HG02970 (cell line): ENCODE measurements around the gene HTRA3.

Source experiments
- ATAC-seq: cut with Tn5 transposase; IDR thresholded peaks from one replicate; pipeline ENCODE4 v1.9.1; 2021; ENCODE audit warnings: mild to moderate bottlenecking, moderate library complexity, moderate number of reproducible peaks; ENCODE audit not compliant: unreplicated experiment, low FRiP score

The HTRA3 gene

DNA sequence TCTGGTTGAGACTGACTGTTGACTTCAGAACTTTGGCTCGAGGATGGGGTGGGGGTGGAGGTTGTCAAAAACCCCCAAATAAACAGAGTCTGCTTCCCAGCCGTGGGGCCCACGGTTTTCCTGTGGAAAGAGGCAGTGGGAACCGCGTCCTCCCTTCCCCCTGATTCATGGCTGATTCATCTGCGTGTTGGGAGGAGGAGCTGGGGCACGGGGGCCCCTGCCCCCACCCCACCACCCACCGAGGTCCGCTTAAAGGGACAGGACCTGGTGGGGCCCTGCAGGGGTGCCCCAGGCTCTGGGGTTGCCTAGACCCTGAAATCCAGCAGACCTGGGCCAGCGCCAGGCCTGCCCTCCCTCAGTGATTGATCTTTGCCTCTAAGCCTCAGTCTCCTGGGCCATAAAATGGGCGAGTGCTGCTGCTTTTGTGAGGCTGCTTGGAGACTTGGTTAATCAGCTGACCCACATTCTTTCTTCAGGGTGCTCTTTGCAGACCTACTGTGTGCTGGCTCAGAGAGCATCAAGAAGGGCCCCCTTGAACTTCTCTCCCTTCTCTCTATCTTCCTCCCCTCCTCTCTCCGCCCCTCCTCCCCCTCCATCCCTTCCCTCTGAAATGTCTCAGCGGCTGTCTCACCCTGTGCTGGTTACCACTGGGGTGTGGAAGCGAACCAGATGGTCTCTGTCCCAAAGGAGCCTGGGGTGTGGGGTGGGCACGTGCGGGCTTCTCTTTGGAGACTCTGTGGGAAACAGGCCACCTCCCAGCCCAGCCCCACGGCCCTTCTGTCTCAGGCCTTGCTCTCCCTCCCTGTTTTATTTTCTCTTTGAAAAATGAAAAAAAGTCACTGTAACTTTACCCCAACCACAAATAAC lies 9.1 kb downstream of the HTRA3 start:
- ATAC-seq = no peak

DNA sequence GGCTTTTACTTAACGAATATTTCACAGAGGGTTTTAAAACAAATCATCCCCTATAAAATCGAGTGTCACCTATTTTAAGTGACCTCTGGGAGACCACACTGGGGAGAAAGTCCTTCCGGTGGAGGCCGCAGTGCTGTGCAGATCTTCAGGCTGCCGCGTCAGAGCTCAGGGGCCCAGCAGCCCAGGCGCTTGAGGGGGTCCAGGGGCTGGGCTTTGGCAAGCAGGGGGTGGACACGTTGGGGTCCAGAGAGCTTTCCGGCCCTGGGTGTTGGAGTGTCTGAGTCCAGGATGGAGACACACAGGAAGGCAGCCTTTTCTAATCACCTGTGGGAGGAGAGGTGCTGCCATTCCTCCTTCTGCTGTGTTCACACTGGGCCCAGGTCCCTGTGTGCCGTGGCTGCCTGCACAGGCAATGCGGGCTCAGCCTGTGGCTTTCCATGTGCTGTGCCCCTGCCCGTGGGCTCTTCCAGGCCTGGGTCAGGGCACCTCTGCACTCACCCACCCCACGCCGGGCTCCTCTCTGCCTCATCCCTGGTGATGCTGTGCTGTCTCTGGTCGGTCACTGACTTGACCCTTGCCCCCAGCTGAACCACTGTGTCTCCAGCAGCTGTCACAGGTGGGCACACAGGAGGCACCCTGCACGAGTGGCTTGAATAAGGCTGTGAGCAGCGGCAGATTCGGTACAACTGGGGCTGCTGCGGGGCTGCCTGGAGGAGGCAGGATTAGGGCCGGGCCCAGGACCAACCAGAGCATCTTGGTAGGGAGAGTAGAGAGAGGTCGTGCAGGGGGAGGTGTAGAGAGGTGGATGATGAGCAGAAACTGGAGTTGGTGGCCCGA lies 10.0 kb downstream of the HTRA3 start:
- no peak for ATAC-seq

DNA sequence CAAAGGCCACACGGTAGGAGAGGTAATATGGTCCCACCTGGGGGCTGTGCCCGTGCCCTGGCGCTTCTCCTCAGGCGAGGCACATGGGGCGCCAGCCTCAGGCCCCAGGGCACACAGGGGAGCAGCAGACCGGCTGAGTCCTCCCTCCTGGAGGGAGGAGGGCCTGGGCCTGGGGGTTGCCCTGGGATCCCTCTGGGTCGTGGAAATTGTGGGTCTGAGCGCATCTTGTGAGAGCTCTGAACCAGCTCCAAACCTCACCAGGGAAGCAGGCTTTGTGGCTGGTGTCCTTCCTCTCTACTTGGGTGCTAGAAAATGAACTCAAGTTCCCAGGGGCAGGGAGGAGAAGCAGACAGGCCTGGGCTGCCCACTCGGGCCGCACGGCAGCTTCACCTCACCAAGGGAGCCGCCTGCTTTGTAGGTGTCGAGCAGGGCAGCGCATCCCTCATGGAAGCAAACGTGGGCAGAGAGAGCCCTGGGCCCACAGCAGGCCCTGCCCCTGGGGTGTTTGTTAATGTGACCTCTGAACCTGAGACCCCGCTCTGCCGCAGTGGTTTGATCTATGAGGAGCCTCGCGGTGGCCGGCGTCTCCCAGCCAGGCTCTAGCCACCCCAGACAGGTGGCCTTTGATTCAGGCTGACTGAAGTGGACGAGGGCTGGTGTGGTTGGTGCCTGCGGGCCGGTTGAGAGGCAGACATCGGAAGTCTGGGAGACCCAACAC lies 10.8 kb downstream of the HTRA3 start:
- ATAC-seq = no peak

GRCh38 chr4:8280876-8281440 lies 11.4 kb downstream of the HTRA3 start:
- no peak for ATAC-seq

GRCh38 chr4:8281519-8282133 lies 12.1 kb downstream of the HTRA3 start:
- ATAC-seq = no peak

GRCh38 chr4:8282134-8282641 lies 12.6 kb downstream of the HTRA3 start:
- no peak for ATAC-seq

GRCh38 chr4:8282742-8283141 lies 13.2 kb downstream of the HTRA3 start:
- no peak for ATAC-seq

DNA sequence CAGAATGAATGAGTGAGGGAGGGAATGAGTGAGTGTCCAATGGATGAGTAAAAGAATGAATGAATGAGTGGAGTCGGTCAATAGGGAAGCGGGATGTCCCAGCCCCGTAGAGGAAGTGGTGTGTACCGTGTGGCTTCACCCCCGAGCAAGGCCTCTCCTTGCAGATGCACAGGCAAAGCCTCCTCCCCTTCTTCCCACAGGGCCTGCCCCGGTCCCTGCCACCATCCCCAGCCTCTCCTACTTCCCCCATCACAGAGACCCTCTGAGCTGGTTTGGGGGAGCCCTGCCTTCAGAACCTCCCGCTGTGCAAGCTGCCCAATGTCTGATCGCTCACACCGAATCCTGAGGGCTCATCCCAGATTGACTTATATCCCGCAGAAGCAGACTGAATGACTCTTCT lies 13.6 kb downstream of the HTRA3 start:
- no peak for ATAC-seq

GRCh38 chr4:8283631-8284121 lies 14.1 kb downstream of the HTRA3 start:
- ATAC-seq = no peak

GRCh38 chr4:8284391-8284790 lies 14.8 kb downstream of the HTRA3 start:
- no peak for ATAC-seq

- no peak for ATAC-seq
Measured at GRCh38 chr4:8285143-8285975, 15.8 kb downstream of the HTRA3 start.

GRCh38 chr4:8285976-8286718 lies 16.6 kb downstream of the HTRA3 start:
- no peak for ATAC-seq

DNA sequence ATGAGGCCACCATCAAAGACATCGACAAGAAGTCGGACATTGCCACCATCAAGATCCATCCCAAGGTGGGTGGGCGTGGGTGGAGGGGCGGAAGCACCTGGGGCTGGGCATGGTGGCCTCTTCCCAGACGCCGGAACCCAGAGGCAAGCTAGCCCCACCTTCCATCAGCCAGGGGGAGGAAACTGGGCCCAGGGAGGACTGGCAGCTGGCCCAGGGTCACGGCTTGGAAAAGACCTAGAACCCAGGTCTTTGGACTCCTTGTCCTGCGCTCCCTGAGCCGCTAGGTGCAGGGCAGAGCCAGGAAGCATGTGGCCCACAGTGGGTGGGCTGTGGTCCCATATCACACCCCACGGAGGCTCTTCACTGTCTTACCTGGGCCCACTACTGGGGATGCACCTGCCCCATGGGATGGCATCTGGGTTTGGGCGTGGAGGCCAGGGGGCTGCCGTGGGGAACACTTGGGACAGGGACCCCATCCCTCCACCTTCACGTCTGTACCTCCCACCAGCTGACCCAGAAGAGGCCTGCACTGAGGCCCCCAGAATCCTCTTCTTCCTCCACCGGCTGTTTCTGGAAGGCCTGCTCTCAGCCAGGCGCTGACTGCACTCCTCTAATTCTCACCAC lies 17.3 kb downstream of the HTRA3 start:
- ATAC-seq = no peak

GRCh38 chr4:8287343-8288280 lies 18.1 kb downstream of the HTRA3 start:
- ATAC-seq = no peak

- no peak for ATAC-seq
Measured at GRCh38 chr4:8289151-8289750, 19.7 kb downstream of the HTRA3 start.

DNA sequence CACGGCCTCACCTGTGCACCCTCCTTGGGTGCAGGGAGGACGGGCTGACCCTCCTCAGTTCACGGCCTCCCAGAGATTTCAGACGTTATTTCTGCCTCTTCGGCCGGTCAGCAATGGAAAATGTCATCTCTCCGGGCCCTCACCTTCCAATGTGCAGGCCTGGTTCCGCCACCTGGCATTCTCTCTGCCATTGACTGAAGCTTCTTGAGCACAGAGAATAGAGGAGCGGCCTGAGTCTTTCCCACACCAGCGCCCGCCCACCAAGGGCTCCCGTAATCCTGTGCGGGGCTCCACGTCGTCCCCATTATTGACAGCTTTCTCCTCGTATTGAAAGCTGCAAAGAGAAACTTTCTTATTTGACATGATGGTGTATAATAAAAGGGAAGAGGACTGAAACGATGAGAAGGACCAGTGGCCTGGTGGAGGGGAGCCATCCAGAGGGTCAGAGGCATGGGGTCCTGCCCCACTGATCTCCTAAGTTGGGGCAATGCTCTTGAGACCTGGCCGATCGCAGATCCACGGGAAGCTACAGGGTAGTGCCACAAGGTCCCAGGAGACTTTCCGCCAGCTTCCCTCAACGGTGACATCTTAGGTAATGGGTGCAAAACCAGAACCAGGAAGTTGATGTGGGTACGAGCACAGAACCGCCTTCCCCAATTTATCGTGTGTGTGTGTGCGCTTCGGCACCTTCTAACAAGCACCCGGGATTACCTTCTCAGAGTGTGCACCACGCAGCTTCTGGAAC lies 20.6 kb downstream of the HTRA3 start:
- no peak for ATAC-seq
